ENCODE data around the gene MORN4.
"Not testable (repeated sequence)": the region's sequence is repeated elsewhere in the genome, so short reads cannot be mapped to it uniquely, and the experiment has no call there.

Gene MORN4

GRCh38 chr10:97596101-97597082 is 36.9 kb downstream of the MORN4 start:
- DNase-seq, result no peak

- DNase-seq, result no peak
Observed at GRCh38 chr10:97593421-97593820, 39.9 kb downstream of the MORN4 start.

GRCh38 chr10:97590748-97591495 is 42.4 kb downstream of the MORN4 start:
- no peak for DNase-seq

GRCh38 chr10:97590082-97590747 is 43.1 kb downstream of the MORN4 start:
- DNase-seq, result no peak

GRCh38 chr10:97589479-97589878 is 43.8 kb downstream of the MORN4 start, which contains the start of gene C10orf62:
Gene C10orf62, plus strand, starts transcription at chr10:97589721. Its CDS starts 177 bp downstream, at chr10:97589898.
- no peak for DNase-seq

GRCh38 chr10:97587183-97587582 is 46.1 kb downstream of the MORN4 start:
- no peak for DNase-seq

GRCh38 chr10:97585439-97585811 is 47.9 kb downstream of the MORN4 start:
- DNase-seq, result no peak

GRCh38 chr10:97584798-97585438 is 48.4 kb downstream of the MORN4 start:
- DNase-seq, result no peak

GRCh38 chr10:97584060-97584797 is 49.1 kb downstream of the MORN4 start, which contains the start of gene HOGA1:
Gene HOGA1, plus strand, starts transcription at chr10:97584389. Its CDS starts 315 bp downstream, at chr10:97584704.
- no peak for DNase-seq

- no peak for DNase-seq
Observed at GRCh38 chr10:97583476-97583875, 49.8 kb downstream of the MORN4 start.

GRCh38 chr10:97582169-97582568 is 51.1 kb downstream of the MORN4 start:
- no peak for DNase-seq

- DNase-seq, result no peak
Observed at GRCh38 chr10:97580421-97581367, 52.6 kb downstream of the MORN4 start.

GRCh38 chr10:97578171-97578844 is 55.0 kb downstream of the MORN4 start:
- no peak for DNase-seq

GRCh38 chr10:97577701-97578100 is 55.6 kb downstream of the MORN4 start:
- no peak for DNase-seq

- DNase-seq, result not testable (repeated sequence)
Observed at GRCh38 chr10:97576487-97576886, 56.8 kb downstream of the MORN4 start.

- DNase-seq, result no peak
Observed at GRCh38 chr10:97575127-97575668, 58.1 kb downstream of the MORN4 start.

GRCh38 chr10:97574374-97575126 is 58.8 kb downstream of the MORN4 start:
- peak; percentile 13 for DNase-seq

GRCh38 chr10:97573672-97574071 is 59.6 kb downstream of the MORN4 start:
- no peak for DNase-seq

GRCh38 chr10:97573021-97573420 is 60.3 kb downstream of the MORN4 start:
- no peak for DNase-seq

Measured in CD4-positive, alpha-beta T cell treated with Interleukin-17A for 4 hours (primary cell).